ENCODE measurements around the gene PGC.

Gene PGC

DNA sequence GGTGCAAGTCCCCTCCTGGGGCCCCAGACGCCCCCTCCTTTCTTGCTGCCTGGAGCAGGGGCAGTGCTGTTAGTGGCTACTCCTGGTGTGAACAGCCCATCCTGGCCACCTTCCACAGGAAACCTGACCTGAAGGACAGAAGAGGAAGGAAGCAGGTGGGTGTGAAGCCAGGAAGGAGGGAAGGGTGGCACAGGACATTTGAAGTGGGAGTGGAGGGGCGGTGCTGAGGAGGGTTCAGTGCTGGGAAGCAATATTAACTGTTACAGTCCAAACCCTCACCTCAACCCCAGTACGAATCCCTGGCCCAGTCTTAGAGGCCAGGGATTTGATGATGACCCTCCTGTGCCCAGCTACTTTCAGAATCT lies 34.2 kb upstream of the PGC start:
- H3K27me3 Mint-ChIP-seq = peaks cover 0 to 8% of the 10 kb centered on the region in 2 donors
- H3K36me3 Mint-ChIP-seq (ENCODE audit: insufficient read depth) = peaks cover 3% of the 10 kb centered on the region
- H3K27ac Mint-ChIP-seq = no peak overlapping the region
- DNase-seq = no peak
- peak overlapping the region; percentile 56 to 63 for H3K4me3 Mint-ChIP-seq
- H3K4me1 Mint-ChIP-seq (ENCODE audit: low read depth in 2 of 2) = peaks cover 13 to 16% of the 10 kb centered on the region in 2 donors
- ATAC-seq (replicated peaks) = no peak
- no peaks in the 10 kb centered on the region for H3K9me3 Mint-ChIP-seq

DNA sequence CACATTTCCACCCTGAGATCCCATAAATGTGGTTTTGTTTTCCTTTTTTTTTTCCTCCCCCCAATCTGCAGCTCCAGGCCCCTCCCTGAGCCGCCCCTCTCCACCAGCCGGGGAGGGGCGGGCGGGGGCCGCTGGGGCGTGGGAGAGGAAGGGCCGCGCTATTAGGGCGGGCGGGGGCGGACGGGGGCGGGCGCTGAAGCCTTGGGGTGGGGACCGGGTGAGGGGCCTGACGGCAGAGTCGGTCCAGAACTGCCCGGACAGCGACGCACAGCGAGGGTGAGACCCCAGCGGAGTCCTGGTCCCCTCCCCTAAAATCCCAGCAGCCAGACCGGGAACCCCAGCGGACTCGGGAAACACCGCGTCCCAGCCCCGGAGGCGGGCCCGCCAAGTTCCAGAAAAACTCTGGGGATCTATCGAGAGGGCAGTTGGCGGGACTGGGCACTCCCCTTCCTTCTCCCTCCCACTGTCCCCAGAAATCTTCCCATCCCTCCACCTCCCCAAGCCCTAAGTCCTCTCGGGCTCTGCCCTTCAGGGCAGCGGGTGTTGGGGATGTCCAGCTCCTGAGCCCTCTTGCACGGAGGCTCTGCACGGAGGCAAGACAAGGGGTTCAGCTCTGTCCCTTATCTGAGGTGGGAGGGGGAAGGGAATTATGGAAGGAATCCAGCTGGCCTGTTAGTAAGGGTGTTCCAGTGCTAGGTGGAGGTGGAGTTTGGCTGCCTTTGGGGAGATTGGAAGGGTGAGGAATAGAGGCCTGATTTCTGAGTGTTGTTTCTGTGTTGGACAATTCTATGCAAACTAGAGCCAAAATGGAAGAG lies 33.6 kb upstream of the PGC start, which contains the start of gene PRICKLE4:
Gene PRICKLE4, plus strand, starts transcription at position 232 of the 815 bp plus-strand sequence. CDS start 2,692 bp downstream, outside the sequence.
- peak within 1 kb of the TSS; percentile 88 to 89 for H3K4me3 Mint-ChIP-seq
- H3K36me3 Mint-ChIP-seq (ENCODE audit: insufficient read depth) = peaks cover 3% of the 10 kb centered on the region
- DNase-seq = no peak
- H3K27ac Mint-ChIP-seq = peak within 1 kb of the TSS; percentile 63 to 86
- ATAC-seq (replicated peaks) = no peak
- no peaks in the 10 kb centered on the region for H3K9me3 Mint-ChIP-seq
- H3K27me3 Mint-ChIP-seq = peaks cover 0 to 8% of the 10 kb centered on the region in 2 donors
- peaks cover 13 to 16% of the 10 kb centered on the region in 2 donors for H3K4me1 Mint-ChIP-seq (ENCODE audit: low read depth in 2 of 2)

DNA sequence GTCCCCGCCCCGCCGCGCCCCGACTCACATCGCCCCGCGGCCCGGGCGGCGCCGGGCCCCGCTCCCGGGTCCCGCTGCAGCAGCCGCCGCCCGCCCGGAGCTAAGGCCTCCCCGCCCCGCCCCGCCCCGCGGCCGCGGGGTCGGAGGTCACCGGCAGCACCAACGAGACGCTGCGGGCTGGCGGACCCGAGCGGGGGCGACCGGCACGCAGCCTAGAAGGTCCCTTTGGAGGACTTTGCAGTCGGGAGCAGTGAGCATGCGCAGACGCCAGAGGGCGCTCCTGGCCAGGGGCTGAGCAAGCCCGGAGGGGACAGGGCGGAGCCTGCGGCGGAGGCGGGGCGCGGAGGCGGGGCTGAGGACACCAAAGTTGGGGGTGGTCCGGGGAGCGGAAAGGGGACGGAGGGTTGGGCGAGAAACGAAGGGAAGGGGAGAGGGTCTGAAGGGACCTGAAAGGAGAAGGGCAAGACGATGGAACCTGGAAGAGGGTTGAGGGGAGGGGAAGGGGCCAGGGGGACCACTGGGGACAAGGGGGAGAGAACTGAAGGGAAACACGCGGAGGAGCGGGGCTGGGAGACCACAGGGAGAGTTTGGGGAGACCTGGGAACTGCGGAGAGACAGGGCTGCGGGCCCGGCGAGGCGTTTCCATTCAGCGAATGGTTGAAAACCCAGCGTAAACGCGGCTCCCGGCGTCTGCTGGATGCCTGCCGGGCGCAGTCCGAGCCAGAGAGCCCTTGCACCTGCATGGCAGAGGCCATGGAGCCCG lies 32.8 kb upstream of the PGC start, which contains the start of gene FRS3:
Gene FRS3, minus strand, starts transcription at position 113 of the 763 bp plus-strand sequence. CDS start 2,913 bp downstream, outside the sequence.
- peak; percentile 95 for ATAC-seq (replicated peaks)
- peak; percentile 98 to 99 (median 99) for DNase-seq
- no peaks in the 10 kb centered on the region for H3K9me3 Mint-ChIP-seq
- H3K27me3 Mint-ChIP-seq = peaks cover 0 to 8% of the 10 kb centered on the region in 2 donors
- peaks cover 3% of the 10 kb centered on the region for H3K36me3 Mint-ChIP-seq (ENCODE audit: insufficient read depth)
- peak within 1 kb of the TSS; percentile 63 to 86 for H3K27ac Mint-ChIP-seq
- peak within 1 kb of the TSS; percentile 88 to 89 for H3K4me3 Mint-ChIP-seq
- H3K4me1 Mint-ChIP-seq (ENCODE audit: low read depth in 2 of 2) = peaks cover 13 to 16% of the 10 kb centered on the region in 2 donors

DNA sequence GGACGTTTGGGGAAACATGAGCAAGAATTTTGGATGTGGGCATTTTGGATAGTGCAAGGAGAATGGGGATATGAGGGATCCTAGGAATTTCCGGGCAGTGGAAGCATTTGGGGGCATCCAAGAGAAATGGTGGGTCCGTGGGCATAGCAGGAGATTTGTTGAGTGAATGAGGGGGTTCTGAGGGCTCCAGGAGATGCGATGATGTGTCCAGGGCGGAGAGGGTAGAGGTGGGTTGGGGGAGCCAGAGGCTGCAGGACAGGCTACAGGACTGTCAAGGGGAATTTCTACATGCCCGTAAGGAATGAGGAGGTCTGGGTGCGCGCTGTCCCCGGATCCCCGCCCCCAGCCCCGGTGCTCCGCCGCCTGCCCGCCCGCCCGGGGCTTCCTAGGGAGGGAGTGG lies 32.1 kb upstream of the PGC start:
- Mint-ChIP-seq H3K4me3 (peak overlapping the region; percentile 85 to 88), H3K36me3 (ENCODE audit: insufficient read depth) (peaks cover 3% of the 10 kb centered on the region), H3K4me1 (ENCODE audit: low read depth in 2 of 2) (peaks cover 13 to 16% of the 10 kb centered on the region in 2 donors), H3K27me3 (peaks cover 0 to 8% of the 10 kb centered on the region in 2 donors), H3K9me3 (no peaks in the 10 kb centered on the region), H3K27ac (peak overlapping the region; percentile 63 to 86)
- DNase-seq = no peak
- ATAC-seq (replicated peaks) = no peak

DNA sequence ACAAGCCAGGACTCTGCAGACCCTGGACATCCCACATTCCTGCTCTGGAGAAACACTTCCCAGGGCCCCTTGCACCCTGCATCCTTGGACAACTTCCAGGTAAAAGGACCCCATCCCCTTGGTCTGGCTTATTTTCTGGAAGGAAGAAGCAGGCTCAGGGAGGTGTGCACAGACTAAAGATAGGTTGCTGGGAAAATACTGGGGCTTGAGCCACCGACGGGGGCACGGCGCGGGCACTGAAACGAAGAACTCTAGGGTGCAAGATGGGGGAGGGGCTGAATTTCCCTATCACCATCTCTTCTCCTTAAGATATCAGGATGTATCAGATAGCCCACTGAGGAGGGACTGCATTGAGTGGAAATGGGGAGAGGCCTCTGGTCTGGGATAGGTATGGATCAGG lies 31.7 kb upstream of the PGC start:
- Mint-ChIP-seq H3K27me3 (peaks cover 0 to 8% of the 10 kb centered on the region in 2 donors), H3K4me1 (ENCODE audit: low read depth in 2 of 2) (peaks cover 13 to 16% of the 10 kb centered on the region in 2 donors), H3K4me3 (peak overlapping the region; percentile 85 to 88), H3K9me3 (no peaks in the 10 kb centered on the region), H3K36me3 (ENCODE audit: insufficient read depth) (peaks cover 3% of the 10 kb centered on the region), H3K27ac (peak overlapping the region; percentile 63 to 86)
- DNase-seq (no peak), ATAC-seq (replicated peaks) (no peak)

DNA sequence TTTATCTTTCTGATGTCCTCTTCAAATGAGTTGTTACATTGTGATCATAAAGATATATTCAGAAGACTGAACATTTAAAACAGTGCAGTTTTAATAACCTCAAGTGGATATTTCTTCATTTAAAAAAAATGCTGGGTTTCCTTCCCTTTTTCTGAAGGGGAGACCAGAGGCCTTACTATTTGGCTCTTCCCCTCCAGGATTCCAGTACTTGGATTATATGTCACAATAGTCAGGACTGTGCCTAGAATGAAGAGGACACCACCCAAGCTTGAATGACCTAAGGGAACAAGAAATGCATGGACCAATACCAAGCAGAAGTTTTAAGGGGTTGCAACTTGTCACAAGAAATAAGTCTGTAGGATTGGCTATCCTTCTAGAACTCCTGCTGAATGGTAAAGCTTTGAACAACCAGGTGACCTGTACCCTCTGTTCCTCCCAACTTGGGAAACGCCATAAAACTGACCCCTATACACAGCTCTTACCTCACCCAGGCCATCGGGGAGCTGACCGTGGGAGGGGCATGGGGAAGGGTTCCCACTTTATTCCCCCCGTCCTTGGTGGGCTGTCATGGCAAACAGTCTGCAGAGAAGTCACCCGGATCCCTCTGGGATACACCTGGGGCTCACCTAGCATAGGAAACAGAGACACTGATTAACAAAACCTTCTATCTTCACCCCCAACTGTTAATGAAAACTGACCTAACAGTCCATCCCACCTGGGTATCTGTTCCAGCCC lies 30.5 kb upstream of the PGC start:
- peak overlapping the region in 1 of 2 donors; percentile 88 for H3K4me3 Mint-ChIP-seq
- no peak overlapping the region for H3K27ac Mint-ChIP-seq
- DNase-seq (no peak), ATAC-seq (replicated peaks) (no peak)
- H3K9me3 Mint-ChIP-seq = no peaks in the 10 kb centered on the region
- peaks cover 0 to 8% of the 10 kb centered on the region in 2 donors for H3K27me3 Mint-ChIP-seq
- H3K36me3 Mint-ChIP-seq (ENCODE audit: insufficient read depth) = peaks cover 6% of the 10 kb centered on the region
- H3K4me1 Mint-ChIP-seq (ENCODE audit: low read depth in 2 of 2) = peaks cover 13 to 16% of the 10 kb centered on the region in 2 donors

DNA sequence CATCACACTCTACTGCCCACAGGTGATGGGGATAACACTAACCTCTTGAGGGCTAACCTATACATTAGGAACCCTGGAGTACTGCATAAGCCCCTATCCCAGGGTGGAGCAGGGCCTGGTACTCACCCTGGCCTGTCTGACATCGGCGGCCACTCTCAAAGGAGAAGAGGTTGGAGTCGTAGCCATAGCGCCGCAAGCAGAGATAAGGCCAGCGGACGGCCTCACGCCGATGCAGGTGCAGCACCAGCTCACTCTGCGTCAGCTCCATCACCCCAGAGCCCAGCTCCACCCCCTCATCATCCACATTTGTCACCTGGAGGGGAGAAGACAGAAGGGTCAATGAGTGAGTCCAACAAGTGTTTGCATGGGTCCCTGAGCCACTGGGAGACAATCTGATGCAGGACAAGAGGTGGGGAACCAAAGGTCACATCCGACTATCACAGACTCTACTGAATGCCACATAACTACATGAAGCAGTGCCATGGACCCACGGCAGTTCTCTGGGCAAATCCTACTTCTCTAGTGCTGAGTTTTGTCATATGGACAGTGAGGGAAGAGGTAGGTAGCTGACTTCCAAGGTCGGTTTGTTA lies 28.2 kb upstream of the PGC start:
- Mint-ChIP-seq H3K36me3 (ENCODE audit: insufficient read depth) (peaks cover 6% of the 10 kb centered on the region), H3K9me3 (no peaks in the 10 kb centered on the region), H3K27me3 (no peaks in the 10 kb centered on the region), H3K4me1 (ENCODE audit: low read depth in 2 of 2) (peaks cover 8 to 11% of the 10 kb centered on the region in 2 donors), H3K27ac (no peak overlapping the region), H3K4me3 (no peak overlapping the region)
- DNase-seq (no peak), ATAC-seq (replicated peaks) (no peak)

DNA sequence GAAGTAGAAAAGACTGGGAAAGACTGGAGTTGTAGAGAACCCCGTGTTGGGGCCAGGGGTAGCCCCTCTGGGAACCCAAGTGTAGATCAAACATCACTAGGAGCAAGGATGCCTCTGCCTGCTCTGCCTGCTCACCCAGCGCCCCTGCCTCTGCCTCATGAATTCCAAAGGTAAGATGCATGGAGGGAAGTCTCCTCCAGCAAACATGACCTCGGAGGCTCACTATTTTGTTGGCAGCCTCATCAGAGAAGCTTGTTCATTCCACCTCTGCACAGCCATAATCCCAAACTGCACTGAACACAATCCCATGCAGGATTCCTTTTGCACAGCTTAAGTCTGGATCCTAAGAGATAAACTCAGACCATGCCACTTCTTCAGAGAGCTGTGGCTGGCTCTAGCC lies 27.6 kb upstream of the PGC start:
- DNase-seq (no peak), ATAC-seq (replicated peaks) (no peak)
- Mint-ChIP-seq H3K4me3 (no peak overlapping the region), H3K9me3 (no peaks in the 10 kb centered on the region), H3K4me1 (ENCODE audit: low read depth in 2 of 2) (peaks cover 6 to 8% of the 10 kb centered on the region in 2 donors), H3K36me3 (ENCODE audit: insufficient read depth) (peaks cover 6% of the 10 kb centered on the region), H3K27ac (no peak overlapping the region), H3K27me3 (no peaks in the 10 kb centered on the region)

DNA sequence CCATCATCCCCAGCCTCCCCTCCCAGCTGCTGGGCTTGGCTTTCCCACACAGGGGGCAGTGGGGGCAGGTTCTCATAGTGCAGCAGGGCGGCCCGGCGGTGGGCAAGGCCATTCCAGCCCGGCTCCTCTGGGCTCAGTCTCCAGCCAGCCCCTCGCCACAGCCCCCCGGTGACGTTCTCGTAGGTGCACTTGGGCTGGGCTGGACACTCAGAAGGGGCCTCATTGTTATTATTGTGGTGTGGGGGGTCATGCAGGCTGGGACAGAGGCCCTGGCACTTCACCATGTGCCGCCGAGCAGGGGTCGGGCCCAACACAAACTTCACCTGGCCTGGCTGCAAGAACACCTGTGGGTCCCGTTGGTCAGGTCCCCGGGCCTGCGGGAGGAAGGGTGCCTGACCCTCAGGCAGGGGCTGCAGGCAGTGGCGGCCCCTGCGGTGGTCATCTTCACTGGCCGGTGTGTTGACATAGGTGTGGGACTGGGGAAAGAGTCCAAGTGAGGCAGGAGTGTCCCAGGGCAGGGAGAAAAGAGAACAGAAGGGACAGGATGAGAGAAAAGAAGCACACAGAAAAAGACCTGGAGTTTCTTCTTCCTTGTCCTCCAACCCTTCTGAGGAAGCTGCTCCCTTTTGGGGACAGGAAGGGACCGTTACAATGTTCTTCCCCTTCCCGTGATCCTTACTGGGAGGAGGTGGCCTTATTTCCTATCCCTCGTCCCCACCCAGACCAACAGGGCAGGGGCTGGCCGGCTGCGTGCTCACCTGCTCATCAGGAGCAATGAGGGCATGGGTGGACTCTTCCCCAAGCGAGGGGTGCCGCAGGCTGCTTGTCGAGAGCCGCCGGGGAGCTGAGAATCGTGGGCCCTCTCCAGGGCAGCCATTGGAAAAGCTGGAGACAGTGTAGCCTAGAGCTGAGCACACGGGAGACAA lies 24.1 kb upstream of the PGC start:
- peaks cover 0 to 2% of the 10 kb centered on the region in 2 donors for H3K4me1 Mint-ChIP-seq (ENCODE audit: low read depth in 2 of 2)
- no peak for DNase-seq
- H3K4me3 Mint-ChIP-seq = no peak overlapping the region
- ATAC-seq (replicated peaks) = no peak
- no peak overlapping the region for H3K27ac Mint-ChIP-seq
- H3K36me3 Mint-ChIP-seq (ENCODE audit: insufficient read depth) = peaks cover 8% of the 10 kb centered on the region
- H3K9me3 Mint-ChIP-seq = no peaks in the 10 kb centered on the region
- H3K27me3 Mint-ChIP-seq = no peaks in the 10 kb centered on the region

DNA sequence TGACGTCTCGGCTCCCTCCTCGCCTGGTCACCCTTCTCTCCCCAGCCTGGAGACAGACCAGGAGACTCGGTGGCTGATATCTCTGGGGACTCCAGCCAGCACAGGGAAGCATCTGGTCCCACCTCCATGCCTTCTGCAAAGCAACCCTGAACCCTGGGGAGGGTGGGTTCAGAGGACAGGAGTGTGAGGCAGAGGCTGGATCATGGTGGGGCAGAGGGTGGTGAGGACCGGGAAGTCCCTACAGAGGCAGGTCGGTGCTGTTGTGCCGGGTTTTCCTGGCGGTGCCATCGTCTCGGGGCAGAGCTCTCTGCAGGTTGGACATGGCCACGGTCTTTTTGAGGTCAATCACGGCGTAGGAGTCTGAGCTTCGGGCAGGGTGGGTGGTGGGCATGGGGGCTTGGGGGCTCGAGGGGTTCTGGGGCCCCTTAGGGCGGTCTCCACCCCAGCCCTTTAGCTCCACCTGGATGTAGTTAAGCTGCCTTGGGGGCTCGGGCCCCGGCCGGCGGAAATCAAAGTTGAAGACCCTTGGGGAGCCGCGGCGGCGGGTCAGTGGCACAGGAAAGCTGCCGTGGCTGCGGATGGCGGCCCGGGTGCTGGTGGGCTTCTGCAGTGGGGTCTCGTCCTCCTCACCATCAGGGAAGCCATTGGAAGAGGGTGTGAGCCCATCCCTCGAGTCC lies 23.3 kb upstream of the PGC start:
- peaks cover 0 to 2% of the 10 kb centered on the region in 2 donors for H3K4me1 Mint-ChIP-seq (ENCODE audit: low read depth in 2 of 2)
- H3K36me3 Mint-ChIP-seq (ENCODE audit: insufficient read depth) = peaks cover 8% of the 10 kb centered on the region
- no peak for ATAC-seq (replicated peaks)
- no peaks in the 10 kb centered on the region for H3K27me3 Mint-ChIP-seq
- no peaks in the 10 kb centered on the region for H3K9me3 Mint-ChIP-seq
- H3K4me3 Mint-ChIP-seq = no peak overlapping the region
- no peak for DNase-seq
- H3K27ac Mint-ChIP-seq = no peak overlapping the region

DNA sequence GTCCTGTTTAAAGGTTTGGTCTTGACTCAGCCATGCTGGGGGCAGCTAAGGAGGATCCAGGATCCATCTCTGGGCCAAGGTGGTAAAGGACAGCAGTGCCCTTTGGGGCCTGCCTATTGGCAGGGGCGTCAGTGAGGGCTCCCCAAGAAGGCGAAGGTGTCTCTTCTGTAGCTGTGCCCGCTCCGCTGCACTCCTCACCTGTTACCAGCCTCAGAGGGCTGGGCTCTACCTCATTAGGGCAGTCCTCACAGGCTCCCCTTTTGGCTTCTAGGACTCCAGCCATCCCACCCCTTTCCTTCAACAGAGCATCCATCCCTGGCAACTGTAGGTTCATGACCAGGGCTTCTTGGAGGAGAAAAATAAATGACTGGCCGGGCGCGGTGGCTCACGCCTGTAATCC lies 22.2 kb upstream of the PGC start:
- Mint-ChIP-seq H3K36me3 (ENCODE audit: insufficient read depth) (peaks cover 8% of the 10 kb centered on the region), H3K9me3 (no peaks in the 10 kb centered on the region), H3K4me3 (no peak overlapping the region), H3K27me3 (no peaks in the 10 kb centered on the region), H3K4me1 (ENCODE audit: low read depth in 2 of 2) (peaks cover 0 to 2% of the 10 kb centered on the region in 2 donors), H3K27ac (peak overlapping the region in 1 of 2 donors; percentile 32)
- ATAC-seq (replicated peaks) (no peak), DNase-seq (no peak)

Measured in effector memory CD8-positive, alpha-beta T cell (primary cell).